ENCODE results near the gene AIM2. TPM values are rescaled to one million over a fixed set of nuclear protein-coding genes. Genes with fewer than 3 reads are reported as not detected.
"Not testable (repeated sequence)": the region's sequence is repeated elsewhere in the genome, so short reads cannot be mapped to it uniquely, and the experiment has no call there.

Gene AIM2
- total RNA-seq, 2 experiments from 2014 or later = 0.36 to 0.74 TPM

DNA sequence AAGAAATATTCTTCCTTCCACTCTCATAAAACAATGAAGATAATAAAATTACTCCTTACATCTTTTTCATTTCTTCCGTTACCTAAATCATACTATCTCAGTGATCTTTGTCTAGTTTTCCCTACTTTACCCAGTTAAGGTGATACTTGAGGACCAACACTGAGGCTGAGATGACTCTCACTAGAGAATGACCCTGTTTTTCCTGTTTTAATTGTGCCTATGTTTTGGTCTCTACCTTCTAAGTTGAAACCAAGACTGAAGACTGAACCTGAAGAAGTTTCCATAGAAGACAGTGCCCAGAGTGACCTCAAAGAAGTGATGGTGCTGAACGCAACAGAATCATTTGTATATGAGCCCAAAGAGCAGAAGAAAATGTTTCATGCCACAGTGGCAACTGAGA, 25.1 kb downstream of the AIM2 start:
- ChIA-PET POLR2A (interaction anchor here (0.6 kb wide), 1 partner anchor 16 kb away, joined by 3 read pairs; no protein-coding TSS in a partner anchor), CTCF (no interaction called here)
- DNase-seq (no peak), ATAC-seq (ENCODE audit: poor library complexity) (no peak)
- H3K9me3 ChIP-seq (ENCODE audit: control insufficient read depth in 1 of 2, insufficient read depth in 1 of 2, low read length in 2 of 2) = no peaks in the 10 kb centered on the region
- Mint-ChIP-seq H3K4me3 (no peak overlapping the region), H3K27me3 (no peaks in the 10 kb centered on the region), H3K36me3 (ENCODE audit: low read depth) (peaks cover 97% of the 10 kb centered on the region), H3K4me1 (ENCODE audit: low read depth) (peaks cover 47% of the 10 kb centered on the region), H3K9me3 (no peaks in the 10 kb centered on the region), H3K27ac (no peak overlapping the region)
- H3K36me3 ChIP-seq (ENCODE audit: insufficient read depth, low read length) = peaks cover 84% of the 10 kb centered on the region
- peaks cover 3% of the 10 kb centered on the region for H3K4me1 ChIP-seq (ENCODE audit: insufficient read depth, low read length)
- no peak overlapping the region for H3K4me3 ChIP-seq (ENCODE audit: low read length)
- H3K27me3 ChIP-seq (ENCODE audit: control insufficient read depth in 1 of 2, insufficient read depth in 2 of 2, low read length in 2 of 2) = no peaks in the 10 kb centered on the region
- H3K27ac ChIP-seq (ENCODE audit: low read depth in 1 of 2, low read length in 2 of 2) = no peak overlapping the region
- TF ChIP-seq, protein P1, sequence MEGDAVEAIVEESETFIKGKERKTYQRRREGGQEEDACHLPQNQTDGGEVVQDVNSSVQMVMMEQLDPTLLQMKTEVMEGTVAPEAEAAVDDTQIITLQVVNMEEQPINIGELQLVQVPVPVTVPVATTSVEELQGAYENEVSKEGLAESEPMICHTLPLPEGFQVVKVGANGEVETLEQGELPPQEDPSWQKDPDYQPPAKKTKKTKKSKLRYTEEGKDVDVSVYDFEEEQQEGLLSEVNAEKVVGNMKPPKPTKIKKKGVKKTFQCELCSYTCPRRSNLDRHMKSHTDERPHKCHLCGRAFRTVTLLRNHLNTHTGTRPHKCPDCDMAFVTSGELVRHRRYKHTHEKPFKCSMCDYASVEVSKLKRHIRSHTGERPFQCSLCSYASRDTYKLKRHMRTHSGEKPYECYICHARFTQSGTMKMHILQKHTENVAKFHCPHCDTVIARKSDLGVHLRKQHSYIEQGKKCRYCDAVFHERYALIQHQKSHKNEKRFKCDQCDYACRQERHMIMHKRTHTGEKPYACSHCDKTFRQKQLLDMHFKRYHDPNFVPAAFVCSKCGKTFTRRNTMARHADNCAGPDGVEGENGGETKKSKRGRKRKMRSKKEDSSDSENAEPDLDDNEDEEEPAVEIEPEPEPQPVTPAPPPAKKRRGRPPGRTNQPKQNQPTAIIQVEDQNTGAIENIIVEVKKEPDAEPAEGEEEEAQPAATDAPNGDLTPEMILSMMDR (IDR thresholded peaks at IDR 0.05) = no peak
- intact Hi-C loops (cut with DNase I, micrococcal nuclease) = loop anchor here in 1 of 2 experiments (5.0 kb wide), 1 partner anchor 34 kb away; no protein-coding TSS in a partner anchor

DNA sequence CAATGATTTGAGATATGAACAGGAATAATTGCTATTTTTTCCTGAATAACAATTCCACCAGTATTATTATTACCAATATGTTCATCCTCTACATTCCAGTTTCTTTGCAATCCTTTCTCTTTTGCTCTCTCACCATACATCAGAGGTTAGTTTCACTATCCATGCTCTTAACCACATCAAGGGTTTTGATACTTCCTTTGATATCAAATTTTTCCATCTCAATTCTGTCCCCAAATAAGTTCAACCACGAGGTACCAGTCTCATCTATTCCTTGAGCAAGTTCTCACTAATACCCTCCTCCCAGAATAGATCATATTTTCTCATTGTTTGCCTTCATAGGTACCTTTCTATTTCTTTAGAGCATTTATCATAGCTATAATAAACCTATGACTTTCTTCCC, 30.1 kb downstream of the AIM2 start:
- Histone ChIP-seq H3K36me3 (ENCODE audit: insufficient read depth, low read length) (peaks cover 71% of the 10 kb centered on the region), H3K27ac (ENCODE audit: low read depth in 1 of 2, low read length in 2 of 2) (peak overlapping the region in 1 of 2 donors; percentile 2)
- H3K36me3 Mint-ChIP-seq (ENCODE audit: low read depth) = peaks cover 92% of the 10 kb centered on the region
- peak overlapping the region; percentile 5 for H3K4me3 Mint-ChIP-seq
- H3K9me3 ChIP-seq (ENCODE audit: control insufficient read depth in 1 of 2, insufficient read depth in 1 of 2, low read length in 2 of 2); H3K4me1 ChIP-seq (ENCODE audit: insufficient read depth, low read length); H3K27me3 Mint-ChIP-seq; H3K9me3 Mint-ChIP-seq; POLR2A ChIA-PET; CTCF ChIA-PET; ATAC-seq (ENCODE audit: poor library complexity); H3K27me3 ChIP-seq (ENCODE audit: control insufficient read depth in 1 of 2, insufficient read depth in 2 of 2, low read length in 2 of 2); H3K4me3 ChIP-seq (ENCODE audit: low read length); intact Hi-C loops (cut with DNase I, micrococcal nuclease): not testable (repeated sequence)
- H3K27ac Mint-ChIP-seq = peak overlapping the region; percentile 70
- DNase-seq = peak in 3 of 14 experiments; percentile 46 to 70 (median 48)
- peaks cover 39% of the 10 kb centered on the region for H3K4me1 Mint-ChIP-seq (ENCODE audit: low read depth)

DNA sequence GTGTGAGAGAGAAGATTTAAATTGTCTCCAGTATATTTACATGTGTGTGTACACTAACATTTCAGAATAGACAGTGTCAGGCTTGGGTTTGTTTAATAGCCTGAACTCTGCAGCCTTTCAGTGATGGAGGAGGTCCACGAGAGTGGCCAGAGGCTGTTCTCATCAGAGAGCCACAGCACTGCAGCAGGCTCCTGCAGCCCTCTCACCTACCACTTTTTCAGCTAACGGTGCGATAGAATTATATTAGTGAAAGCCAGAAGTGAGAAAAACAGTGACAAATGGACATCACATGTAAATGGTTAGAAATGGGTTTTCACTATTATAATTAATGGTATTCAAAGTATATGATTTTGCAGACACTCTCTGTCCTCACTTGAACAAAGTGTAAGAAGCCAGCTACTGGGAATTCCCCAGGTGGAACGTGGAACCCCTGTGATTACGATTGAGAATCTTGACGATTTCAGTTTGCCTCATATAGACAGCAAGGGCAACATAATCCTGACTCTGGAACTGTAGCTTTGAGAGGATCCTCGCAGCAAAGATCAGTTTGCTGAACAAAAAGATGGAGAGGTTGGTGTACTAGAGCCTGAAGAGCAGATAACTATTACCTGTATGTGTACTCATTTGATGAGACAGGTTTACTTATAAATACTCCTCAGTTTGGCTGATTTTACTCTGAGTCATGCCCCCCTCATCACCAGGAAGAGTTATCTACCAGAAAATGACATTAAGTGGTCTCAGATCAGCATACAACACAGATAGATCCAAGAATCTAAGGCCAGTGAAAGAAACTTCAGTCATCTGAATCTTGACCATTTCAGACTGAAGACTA, 35.5 kb downstream of the AIM2 start:
- TF ChIP-seq, protein P1 (IDR thresholded peaks at IDR 0.05) = no peak
- peaks cover 84% of the 10 kb centered on the region for H3K36me3 ChIP-seq (ENCODE audit: insufficient read depth, low read length)
- H3K27me3 ChIP-seq (ENCODE audit: control insufficient read depth in 1 of 2, insufficient read depth in 2 of 2, low read length in 2 of 2) = no peaks in the 10 kb centered on the region
- no peaks in the 10 kb centered on the region for H3K9me3 ChIP-seq (ENCODE audit: control insufficient read depth in 1 of 2, insufficient read depth in 1 of 2, low read length in 2 of 2)
- peak overlapping the region in 1 of 2 donors; percentile 1 for H3K27ac ChIP-seq (ENCODE audit: low read depth in 1 of 2, low read length in 2 of 2)
- H3K4me3 ChIP-seq (ENCODE audit: low read length) = no peak overlapping the region
- DNase-seq (peak in 2 of 14 experiments; percentile 19 to 38), ATAC-seq (ENCODE audit: poor library complexity) (no peak)
- ChIA-PET CTCF (no interaction called here), POLR2A (interaction anchor here (1.3 kb wide), 1 partner anchor 31 kb away, joined by 3 read pairs; the partner anchor contains the start of gene IFI16)
- Mint-ChIP-seq H3K4me1 (ENCODE audit: low read depth) (peaks cover 34% of the 10 kb centered on the region), H3K4me3 (no peak overlapping the region), H3K27me3 (no peaks in the 10 kb centered on the region), H3K9me3 (no peaks in the 10 kb centered on the region), H3K36me3 (ENCODE audit: low read depth) (peaks cover 95% of the 10 kb centered on the region), H3K27ac (peak overlapping the region; percentile 67)
- H3K4me1 ChIP-seq (ENCODE audit: insufficient read depth, low read length) = peaks cover 8% of the 10 kb centered on the region
- intact Hi-C loops (cut with DNase I, micrococcal nuclease) = no loop called here

All from CD4-positive, alpha-beta T cell (primary cell).